ENCODE results near the gene FAM20B. TPM values are rescaled to one million over a fixed set of nuclear protein-coding genes. Genes with fewer than 3 reads are reported as not detected.
"Not testable (repeated sequence)": the region's sequence is repeated elsewhere in the genome, so short reads cannot be mapped to it uniquely, and the experiment has no call there.

Gene FAM20B
- total and polyA plus RNA-seq, 2 donors = 11.3 to 11.8 TPM

GRCh38 chr1:179001451-179001850, 24.2 kb upstream of the FAM20B start:
- Histone ChIP-seq H3K9me3 (ENCODE audit: control insufficient read depth in 2 of 2, insufficient read depth in 1 of 2, low read length in 1 of 2) (no peaks in the 10 kb centered on the region), H3K36me3 (ENCODE audit: control insufficient read depth in 2 of 2, insufficient read depth in 2 of 2, low read length in 1 of 2) (no peaks in the 10 kb centered on the region), H3K27me3 (ENCODE audit: control insufficient read depth in 2 of 2, insufficient read depth in 1 of 2, low read length in 1 of 2) (no peaks in the 10 kb centered on the region), H3K4me3 (ENCODE audit: low read length in 2 of 2) (no peak overlapping the region), H3K27ac (ENCODE audit: low read depth in 1 of 2, low read length in 1 of 2) (peak overlapping the region in 1 of 2 donors; percentile 31), H3K4me1 (ENCODE audit: control insufficient read depth in 2 of 2, insufficient read depth in 2 of 2, low read length in 2 of 2) (peaks cover 0 to 6% of the 10 kb centered on the region in 2 donors)
- WGBS = 96% methylated on average over 1 of the region's 1 CpG
- DNase-seq (ENCODE audit: low read depth in 6 of 9, low spot score in 9 of 9) = no peak

- H3K27ac ChIP-seq (ENCODE audit: low read depth in 1 of 2, low read length in 1 of 2); H3K36me3 ChIP-seq (ENCODE audit: control insufficient read depth in 2 of 2, insufficient read depth in 2 of 2, low read length in 1 of 2); H3K27me3 ChIP-seq (ENCODE audit: control insufficient read depth in 2 of 2, insufficient read depth in 1 of 2, low read length in 1 of 2); H3K4me3 ChIP-seq (ENCODE audit: low read length in 2 of 2); DNase-seq (ENCODE audit: low read depth in 6 of 9, low spot score in 9 of 9); H3K9me3 ChIP-seq (ENCODE audit: control insufficient read depth in 2 of 2, insufficient read depth in 1 of 2, low read length in 1 of 2); H3K4me1 ChIP-seq (ENCODE audit: control insufficient read depth in 2 of 2, insufficient read depth in 2 of 2, low read length in 2 of 2): not testable (repeated sequence)
- WGBS = 96% methylated on average over 8 of the region's 8 CpGs
These were observed 23.6 kb upstream of the FAM20B start for GRCh38 chr1:179002064-179002463.

- Histone ChIP-seq H3K27ac (ENCODE audit: low read depth in 1 of 2, low read length in 1 of 2) (no peak overlapping the region), H3K4me3 (ENCODE audit: low read length in 2 of 2) (no peak overlapping the region), H3K27me3 (ENCODE audit: control insufficient read depth in 2 of 2, insufficient read depth in 1 of 2, low read length in 1 of 2) (no peaks in the 10 kb centered on the region), H3K4me1 (ENCODE audit: control insufficient read depth in 2 of 2, insufficient read depth in 2 of 2, low read length in 2 of 2) (peaks cover 0 to 6% of the 10 kb centered on the region in 2 donors), H3K36me3 (ENCODE audit: control insufficient read depth in 2 of 2, insufficient read depth in 2 of 2, low read length in 1 of 2) (no peaks in the 10 kb centered on the region), H3K9me3 (ENCODE audit: control insufficient read depth in 2 of 2, insufficient read depth in 1 of 2, low read length in 1 of 2) (no peaks in the 10 kb centered on the region)
- 41% methylated on average over 20 of the region's 20 CpGs for WGBS
- DNase-seq (ENCODE audit: low read depth in 6 of 9, low spot score in 9 of 9) = peak; percentile 38 to 83 (median 60)
These were observed 22.9 kb upstream of the FAM20B start for GRCh38 chr1:179002552-179003345.

DNA sequence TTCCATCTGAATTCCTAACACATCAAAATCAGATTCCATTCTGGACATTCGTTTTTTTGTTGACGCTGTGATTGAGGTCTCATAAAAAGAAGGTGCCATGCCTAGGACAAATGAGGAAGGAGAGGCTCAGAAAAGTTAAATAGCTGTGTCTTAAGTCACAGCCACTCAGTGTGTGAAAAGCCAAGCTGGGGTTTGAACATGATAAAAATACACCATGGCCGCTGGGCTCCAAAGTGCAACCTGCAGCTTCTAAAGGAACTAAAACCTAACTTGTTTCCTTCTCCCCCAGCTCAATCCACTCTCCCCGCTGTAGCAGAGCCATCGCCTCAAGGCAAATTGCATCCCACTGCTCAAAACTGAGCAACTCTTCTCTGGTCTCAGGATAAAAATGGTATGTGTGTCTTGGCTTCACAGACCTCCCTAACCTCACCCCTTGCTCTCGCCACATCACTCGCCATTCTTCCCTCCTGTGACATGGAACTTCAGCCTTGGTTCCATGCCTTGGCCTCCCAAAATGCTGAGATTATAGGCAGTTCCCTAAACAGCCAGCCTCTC, 22.1 kb upstream of the FAM20B start:
- Histone ChIP-seq H3K9me3 (ENCODE audit: control insufficient read depth in 2 of 2, insufficient read depth in 1 of 2, low read length in 1 of 2) (no peaks in the 10 kb centered on the region), H3K27ac (ENCODE audit: low read depth in 1 of 2, low read length in 1 of 2) (no peak overlapping the region), H3K4me3 (ENCODE audit: low read length in 2 of 2) (no peak overlapping the region), H3K36me3 (ENCODE audit: control insufficient read depth in 2 of 2, insufficient read depth in 2 of 2, low read length in 1 of 2) (no peaks in the 10 kb centered on the region), H3K4me1 (ENCODE audit: control insufficient read depth in 2 of 2, insufficient read depth in 2 of 2, low read length in 2 of 2) (peaks cover 0 to 6% of the 10 kb centered on the region in 2 donors), H3K27me3 (ENCODE audit: control insufficient read depth in 2 of 2, insufficient read depth in 1 of 2, low read length in 1 of 2) (no peaks in the 10 kb centered on the region)
- DNase-seq (ENCODE audit: low read depth in 6 of 9, low spot score in 9 of 9) = no peak
- 95% methylated on average over 7 of the region's 7 CpGs for WGBS

- Histone ChIP-seq H3K27me3 (ENCODE audit: control insufficient read depth in 2 of 2, insufficient read depth in 1 of 2, low read length in 1 of 2) (no peaks in the 10 kb centered on the region), H3K36me3 (ENCODE audit: control insufficient read depth in 2 of 2, insufficient read depth in 2 of 2, low read length in 1 of 2) (no peaks in the 10 kb centered on the region), H3K9me3 (ENCODE audit: control insufficient read depth in 2 of 2, insufficient read depth in 1 of 2, low read length in 1 of 2) (no peaks in the 10 kb centered on the region), H3K27ac (ENCODE audit: low read depth in 1 of 2, low read length in 1 of 2) (no peak overlapping the region), H3K4me1 (ENCODE audit: control insufficient read depth in 2 of 2, insufficient read depth in 2 of 2, low read length in 2 of 2) (peaks cover 0 to 6% of the 10 kb centered on the region in 2 donors), H3K4me3 (ENCODE audit: low read length in 2 of 2) (no peak overlapping the region)
- DNase-seq (ENCODE audit: low read depth in 6 of 9, low spot score in 9 of 9) = no peak
- WGBS = 82% methylated on average over 7 of the region's 7 CpGs
These were observed 18.5 kb upstream of the FAM20B start for GRCh38 chr1:179007233-179007632.

- Histone ChIP-seq H3K4me3 (ENCODE audit: low read length in 2 of 2) (no peak overlapping the region), H3K9me3 (ENCODE audit: control insufficient read depth in 2 of 2, insufficient read depth in 1 of 2, low read length in 1 of 2) (no peaks in the 10 kb centered on the region), H3K36me3 (ENCODE audit: control insufficient read depth in 2 of 2, insufficient read depth in 2 of 2, low read length in 1 of 2) (no peaks in the 10 kb centered on the region), H3K27me3 (ENCODE audit: control insufficient read depth in 2 of 2, insufficient read depth in 1 of 2, low read length in 1 of 2) (no peaks in the 10 kb centered on the region), H3K4me1 (ENCODE audit: control insufficient read depth in 2 of 2, insufficient read depth in 2 of 2, low read length in 2 of 2) (no peaks in the 10 kb centered on the region), H3K27ac (ENCODE audit: low read depth in 1 of 2, low read length in 1 of 2) (no peak overlapping the region)
- no peak for DNase-seq (ENCODE audit: low read depth in 6 of 9, low spot score in 9 of 9)
- 98% methylated on average over 2 of the region's 2 CpGs for WGBS
These were observed 15.0 kb upstream of the FAM20B start for GRCh38 chr1:179010671-179011070.

DNA sequence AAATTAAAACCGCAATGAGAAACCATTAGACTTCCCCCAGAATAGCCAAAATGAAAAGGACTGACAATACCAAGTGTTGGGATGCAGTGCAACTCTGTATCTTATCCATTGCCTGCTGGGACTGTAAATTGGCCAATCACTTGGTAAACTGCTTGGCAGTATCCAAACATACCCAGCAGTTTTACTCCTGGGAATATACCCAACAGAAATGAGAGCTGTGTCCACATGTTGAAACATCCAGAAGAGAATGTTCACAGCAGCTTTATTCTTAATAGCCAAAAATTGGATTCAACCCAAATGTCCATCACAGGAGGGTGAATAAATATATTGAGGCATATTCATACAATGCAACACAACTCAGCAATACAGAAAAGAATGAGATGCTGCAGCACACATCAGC, 13.7 kb upstream of the FAM20B start:
- peaks cover 0 to under 1% of the 10 kb centered on the region in 2 donors for H3K4me1 ChIP-seq (ENCODE audit: control insufficient read depth in 2 of 2, insufficient read depth in 2 of 2, low read length in 2 of 2)
- H3K27ac ChIP-seq (ENCODE audit: low read depth in 1 of 2, low read length in 1 of 2) = no peak overlapping the region
- no peaks in the 10 kb centered on the region for H3K36me3 ChIP-seq (ENCODE audit: control insufficient read depth in 2 of 2, insufficient read depth in 2 of 2, low read length in 1 of 2)
- no peaks in the 10 kb centered on the region for H3K27me3 ChIP-seq (ENCODE audit: control insufficient read depth in 2 of 2, insufficient read depth in 1 of 2, low read length in 1 of 2)
- WGBS = 97% methylated on average over 1 of the region's 1 CpG
- H3K4me3 ChIP-seq (ENCODE audit: low read length in 2 of 2) = no peak overlapping the region
- no peak for DNase-seq (ENCODE audit: low read depth in 6 of 9, low spot score in 9 of 9)
- no peaks in the 10 kb centered on the region for H3K9me3 ChIP-seq (ENCODE audit: control insufficient read depth in 2 of 2, insufficient read depth in 1 of 2, low read length in 1 of 2)

- Histone ChIP-seq H3K4me3 (ENCODE audit: low read length in 2 of 2) (no peak overlapping the region), H3K4me1 (ENCODE audit: control insufficient read depth in 2 of 2, insufficient read depth in 2 of 2, low read length in 2 of 2) (peaks cover 0 to 3% of the 10 kb centered on the region in 2 donors), H3K27ac (ENCODE audit: low read depth in 1 of 2, low read length in 1 of 2) (no peak overlapping the region), H3K9me3 (ENCODE audit: control insufficient read depth in 2 of 2, insufficient read depth in 1 of 2, low read length in 1 of 2) (no peaks in the 10 kb centered on the region), H3K36me3 (ENCODE audit: control insufficient read depth in 2 of 2, insufficient read depth in 2 of 2, low read length in 1 of 2) (no peaks in the 10 kb centered on the region), H3K27me3 (ENCODE audit: control insufficient read depth in 2 of 2, insufficient read depth in 1 of 2, low read length in 1 of 2) (no peaks in the 10 kb centered on the region)
- DNase-seq (ENCODE audit: low read depth in 6 of 9, low spot score in 9 of 9) = no peak
- 89% methylated on average over 1 of the region's 1 CpG for WGBS
These were observed 11.6 kb upstream of the FAM20B start for GRCh38 chr1:179014123-179014522.

- Histone ChIP-seq H3K27ac (ENCODE audit: low read depth in 1 of 2, low read length in 1 of 2) (no peak overlapping the region), H3K4me3 (ENCODE audit: low read length in 2 of 2) (no peak overlapping the region), H3K27me3 (ENCODE audit: control insufficient read depth in 2 of 2, insufficient read depth in 1 of 2, low read length in 1 of 2) (no peaks in the 10 kb centered on the region), H3K4me1 (ENCODE audit: control insufficient read depth in 2 of 2, insufficient read depth in 2 of 2, low read length in 2 of 2) (peaks cover 0 to 3% of the 10 kb centered on the region in 2 donors), H3K36me3 (ENCODE audit: control insufficient read depth in 2 of 2, insufficient read depth in 2 of 2, low read length in 1 of 2) (no peaks in the 10 kb centered on the region), H3K9me3 (ENCODE audit: control insufficient read depth in 2 of 2, insufficient read depth in 1 of 2, low read length in 1 of 2) (no peaks in the 10 kb centered on the region)
- no peak for DNase-seq (ENCODE audit: low read depth in 6 of 9, low spot score in 9 of 9)
- WGBS = 91% methylated on average over 2 of the region's 2 CpGs
These were observed 10.3 kb upstream of the FAM20B start for GRCh38 chr1:179015396-179015795.

Measured in thymus (tissue), 11 donors.